ENCODE results near the gene RASAL2. TPM values are rescaled to one million over a fixed set of nuclear protein-coding genes. Genes with fewer than 3 reads are reported as not detected.

RASAL2 gene
- total and polyA plus RNA-seq, 2 of the 13 experiments (the other 11 are each of a cell fraction or from before 2014, with no cell fraction given), result 5.4 to 5.9 TPM

DNA sequence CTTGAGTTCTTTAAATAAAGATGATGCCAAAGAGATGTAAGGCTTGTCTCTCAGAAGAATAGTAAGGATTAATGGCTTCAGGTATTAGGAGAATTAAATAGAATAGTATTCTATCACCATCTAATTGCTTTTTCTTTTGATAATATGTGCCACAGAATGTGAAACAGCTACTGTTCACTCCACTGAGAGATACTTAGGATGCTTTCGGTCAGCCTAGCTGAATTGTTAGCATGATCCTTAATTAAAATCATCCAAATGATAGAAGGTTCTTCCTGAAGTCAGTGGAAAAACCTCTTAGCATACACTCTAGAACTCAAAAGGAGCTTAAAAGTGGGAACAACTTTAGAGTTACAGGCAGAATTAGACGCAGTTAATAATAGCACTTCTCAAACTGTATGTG, 97.0 kb downstream of the RASAL2 start:
- H3K79me2 ChIP-seq (ENCODE audit: insufficient read depth, low read length), result no peaks in the 10 kb centered on the region
- FAIRE-seq (no peak), ATAC-seq (no peak), DNase-seq (ENCODE audit: low spot score) (no peak)
- H3K4me3 ChIP-seq (replicated peaks in 1 of 3; ENCODE audit: insufficient read depth in 1 of 3, low read depth in 2 of 3, low read length in 3 of 3), result no peak overlapping the region
- H3K9ac ChIP-seq (ENCODE audit: insufficient read depth, low read depth, low read length), result no peak overlapping the region
- H3K9me3 ChIP-seq (ENCODE audit: low read length), result no peaks in the 10 kb centered on the region
- no peaks in the 10 kb centered on the region for H4K20me1 ChIP-seq (ENCODE audit: insufficient read depth, low read length)
- ChIA-PET CTCF (ENCODE audit: low intra/inter-chr PET ratio, low total read pairs) (no interaction called here), POLR2A (no interaction called here)
- no peaks in the 10 kb centered on the region for H3K27me3 ChIP-seq (ENCODE audit: control insufficient read depth in 1 of 2, insufficient read depth in 2 of 2, low read length in 2 of 2)
- in situ Hi-C loops (cut with HindIII; ENCODE audit: extremely low pct_ligation_motif_present, low pct_unique_long_range_greater_than_20kb), result loop anchor here (5.0 kb wide), 1 partner anchor 234 kb away; no protein-coding TSS in a partner anchor
- H3K4me2 ChIP-seq (ENCODE audit: low read depth, low read length), result no peak overlapping the region
- intact Hi-C loops (cut with micrococcal nuclease; ENCODE audit: unreplicated experiment), result loop anchor here (1.0 to 5.0 kb wide), 2 partner anchors 160 to 244 kb away; no protein-coding TSS in a partner anchor
- peaks cover 4% of the 10 kb centered on the region; the same call in 1 of the 2 replicates for H3K4me1 ChIP-seq (ENCODE audit: insufficient read depth, low read length)
- 91% methylated on average over 2 of the region's 2 CpGs for WGBS (ENCODE audit: low lambda C conversion rate)
- H3K36me3 ChIP-seq (replicated peaks in 1 of 2; ENCODE audit: control insufficient read depth in 1 of 2, insufficient read depth in 2 of 2, low read length in 2 of 2), result no peaks in the 10 kb centered on the region
- H2AFZ ChIP-seq (ENCODE audit: low read length), result no peak overlapping the region
- no TSS peak for BruUV-seq (replicated peaks)
- no peak overlapping the region for H3K27ac ChIP-seq (ENCODE audit: extremely low read length, insufficient read depth, low read length)
- TF ChIP-seq ZBTB20 (CRISPR knock-in tag; IDR thresholded peaks at IDR 0.05; ENCODE audit: borderline replicate concordance, low read depth) (no peak), ZFX (CRISPR knock-in tag; IDR thresholded peaks at IDR 0.05; ENCODE audit: low read depth) (no peak), SMC3 (IDR thresholded peaks at IDR 0.05; ENCODE audit: low read length) (no peak), SP1 (IDR thresholded peaks at IDR 0.05) (no peak), SP1 (CRISPR knock-in tag; IDR thresholded peaks at IDR 0.05) (no peak), FOXA1 (IDR thresholded peaks at IDR 0.05) (no peak), FOXA1 (CRISPR knock-in tag; IDR thresholded peaks at IDR 0.05) (no peak), EP300 (IDR thresholded peaks at IDR 0.05; ENCODE audit: low read depth in 2 of 2, low read length in 2 of 2) (no peak), EP300 (CRISPR knock-in tag; IDR thresholded peaks at IDR 0.05; ENCODE audit: borderline replicate concordance) (no peak), ZMAT5 (CRISPR knock-in tag; IDR thresholded peaks at IDR 0.05; ENCODE audit: borderline replicate concordance, low read depth) (no peak)
- TF ChIP-seq, protein P1, sequence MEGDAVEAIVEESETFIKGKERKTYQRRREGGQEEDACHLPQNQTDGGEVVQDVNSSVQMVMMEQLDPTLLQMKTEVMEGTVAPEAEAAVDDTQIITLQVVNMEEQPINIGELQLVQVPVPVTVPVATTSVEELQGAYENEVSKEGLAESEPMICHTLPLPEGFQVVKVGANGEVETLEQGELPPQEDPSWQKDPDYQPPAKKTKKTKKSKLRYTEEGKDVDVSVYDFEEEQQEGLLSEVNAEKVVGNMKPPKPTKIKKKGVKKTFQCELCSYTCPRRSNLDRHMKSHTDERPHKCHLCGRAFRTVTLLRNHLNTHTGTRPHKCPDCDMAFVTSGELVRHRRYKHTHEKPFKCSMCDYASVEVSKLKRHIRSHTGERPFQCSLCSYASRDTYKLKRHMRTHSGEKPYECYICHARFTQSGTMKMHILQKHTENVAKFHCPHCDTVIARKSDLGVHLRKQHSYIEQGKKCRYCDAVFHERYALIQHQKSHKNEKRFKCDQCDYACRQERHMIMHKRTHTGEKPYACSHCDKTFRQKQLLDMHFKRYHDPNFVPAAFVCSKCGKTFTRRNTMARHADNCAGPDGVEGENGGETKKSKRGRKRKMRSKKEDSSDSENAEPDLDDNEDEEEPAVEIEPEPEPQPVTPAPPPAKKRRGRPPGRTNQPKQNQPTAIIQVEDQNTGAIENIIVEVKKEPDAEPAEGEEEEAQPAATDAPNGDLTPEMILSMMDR (CRISPR knock-in tag; IDR thresholded peaks at IDR 0.05), result no peak
- TF ChIP-seq, protein P2, sequence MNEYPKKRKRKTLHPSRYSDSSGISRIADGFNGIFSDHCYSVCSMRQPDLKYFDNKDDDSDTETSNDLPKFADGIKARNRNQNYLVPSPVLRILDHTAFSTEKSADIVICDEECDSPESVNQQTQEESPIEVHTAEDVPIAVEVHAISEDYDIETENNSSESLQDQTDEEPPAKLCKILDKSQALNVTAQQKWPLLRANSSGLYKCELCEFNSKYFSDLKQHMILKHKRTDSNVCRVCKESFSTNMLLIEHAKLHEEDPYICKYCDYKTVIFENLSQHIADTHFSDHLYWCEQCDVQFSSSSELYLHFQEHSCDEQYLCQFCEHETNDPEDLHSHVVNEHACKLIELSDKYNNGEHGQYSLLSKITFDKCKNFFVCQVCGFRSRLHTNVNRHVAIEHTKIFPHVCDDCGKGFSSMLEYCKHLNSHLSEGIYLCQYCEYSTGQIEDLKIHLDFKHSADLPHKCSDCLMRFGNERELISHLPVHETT (CRISPR knock-in tag; conservative IDR thresholded peaks at IDR 0.05), result no peak
- TF ChIP-seq, protein P3, sequence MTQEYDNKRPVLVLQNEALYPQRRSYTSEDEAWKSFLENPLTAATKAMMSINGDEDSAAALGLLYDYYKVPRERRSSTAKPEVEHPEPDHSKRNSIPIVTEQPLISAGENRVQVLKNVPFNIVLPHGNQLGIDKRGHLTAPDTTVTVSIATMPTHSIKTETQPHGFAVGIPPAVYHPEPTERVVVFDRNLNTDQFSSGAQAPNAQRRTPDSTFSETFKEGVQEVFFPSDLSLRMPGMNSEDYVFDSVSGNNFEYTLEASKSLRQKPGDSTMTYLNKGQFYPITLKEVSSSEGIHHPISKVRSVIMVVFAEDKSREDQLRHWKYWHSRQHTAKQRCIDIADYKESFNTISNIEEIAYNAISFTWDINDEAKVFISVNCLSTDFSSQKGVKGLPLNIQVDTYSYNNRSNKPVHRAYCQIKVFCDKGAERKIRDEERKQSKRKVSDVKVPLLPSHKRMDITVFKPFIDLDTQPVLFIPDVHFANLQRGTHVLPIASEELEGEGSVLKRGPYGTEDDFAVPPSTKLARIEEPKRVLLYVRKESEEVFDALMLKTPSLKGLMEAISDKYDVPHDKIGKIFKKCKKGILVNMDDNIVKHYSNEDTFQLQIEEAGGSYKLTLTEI (CRISPR knock-in tag; conservative IDR thresholded peaks at IDR 0.05), result no peak
- TF ChIP-seq, protein P4, sequence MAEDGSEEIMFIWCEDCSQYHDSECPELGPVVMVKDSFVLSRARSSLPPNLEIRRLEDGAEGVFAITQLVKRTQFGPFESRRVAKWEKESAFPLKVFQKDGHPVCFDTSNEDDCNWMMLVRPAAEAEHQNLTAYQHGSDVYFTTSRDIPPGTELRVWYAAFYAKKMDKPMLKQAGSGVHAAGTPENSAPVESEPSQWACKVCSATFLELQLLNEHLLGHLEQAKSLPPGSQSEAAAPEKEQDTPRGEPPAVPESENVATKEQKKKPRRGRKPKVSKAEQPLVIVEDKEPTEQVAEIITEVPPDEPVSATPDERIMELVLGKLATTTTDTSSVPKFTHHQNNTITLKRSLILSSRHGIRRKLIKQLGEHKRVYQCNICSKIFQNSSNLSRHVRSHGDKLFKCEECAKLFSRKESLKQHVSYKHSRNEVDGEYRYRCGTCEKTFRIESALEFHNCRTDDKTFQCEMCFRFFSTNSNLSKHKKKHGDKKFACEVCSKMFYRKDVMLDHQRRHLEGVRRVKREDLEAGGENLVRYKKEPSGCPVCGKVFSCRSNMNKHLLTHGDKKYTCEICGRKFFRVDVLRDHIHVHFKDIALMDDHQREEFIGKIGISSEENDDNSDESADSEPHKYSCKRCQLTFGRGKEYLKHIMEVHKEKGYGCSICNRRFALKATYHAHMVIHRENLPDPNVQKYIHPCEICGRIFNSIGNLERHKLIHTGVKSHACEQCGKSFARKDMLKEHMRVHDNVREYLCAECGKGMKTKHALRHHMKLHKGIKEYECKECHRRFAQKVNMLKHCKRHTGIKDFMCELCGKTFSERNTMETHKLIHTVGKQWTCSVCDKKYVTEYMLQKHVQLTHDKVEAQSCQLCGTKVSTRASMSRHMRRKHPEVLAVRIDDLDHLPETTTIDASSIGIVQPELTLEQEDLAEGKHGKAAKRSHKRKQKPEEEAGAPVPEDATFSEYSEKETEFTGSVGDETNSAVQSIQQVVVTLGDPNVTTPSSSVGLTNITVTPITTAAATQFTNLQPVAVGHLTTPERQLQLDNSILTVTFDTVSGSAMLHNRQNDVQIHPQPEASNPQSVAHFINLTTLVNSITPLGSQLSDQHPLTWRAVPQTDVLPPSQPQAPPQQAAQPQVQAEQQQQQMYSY (CRISPR knock-in tag; IDR thresholded peaks at IDR 0.05), result no peak

Data from HepG2 (cell line).